GM21619 (cell line): ENCODE results near the gene SLC1A1.
"Not testable (repeated sequence)": the region's sequence is repeated elsewhere in the genome, so short reads cannot be mapped to it uniquely, and the experiment has no call there.

ENCODE experiments used
- ATAC-seq: cut with Tn5 transposase; IDR thresholded peaks from one replicate; pipeline ENCODE4 v1.9.1; 2021; ENCODE audit not compliant: unreplicated experiment

Gene SLC1A1

GRCh38 chr9:4504250-4504649 is 14.0 kb downstream of the SLC1A1 start:
- no peak for ATAC-seq

GRCh38 chr9:4506490-4506889 is 16.2 kb downstream of the SLC1A1 start:
- ATAC-seq, result peak; percentile 34

DNA sequence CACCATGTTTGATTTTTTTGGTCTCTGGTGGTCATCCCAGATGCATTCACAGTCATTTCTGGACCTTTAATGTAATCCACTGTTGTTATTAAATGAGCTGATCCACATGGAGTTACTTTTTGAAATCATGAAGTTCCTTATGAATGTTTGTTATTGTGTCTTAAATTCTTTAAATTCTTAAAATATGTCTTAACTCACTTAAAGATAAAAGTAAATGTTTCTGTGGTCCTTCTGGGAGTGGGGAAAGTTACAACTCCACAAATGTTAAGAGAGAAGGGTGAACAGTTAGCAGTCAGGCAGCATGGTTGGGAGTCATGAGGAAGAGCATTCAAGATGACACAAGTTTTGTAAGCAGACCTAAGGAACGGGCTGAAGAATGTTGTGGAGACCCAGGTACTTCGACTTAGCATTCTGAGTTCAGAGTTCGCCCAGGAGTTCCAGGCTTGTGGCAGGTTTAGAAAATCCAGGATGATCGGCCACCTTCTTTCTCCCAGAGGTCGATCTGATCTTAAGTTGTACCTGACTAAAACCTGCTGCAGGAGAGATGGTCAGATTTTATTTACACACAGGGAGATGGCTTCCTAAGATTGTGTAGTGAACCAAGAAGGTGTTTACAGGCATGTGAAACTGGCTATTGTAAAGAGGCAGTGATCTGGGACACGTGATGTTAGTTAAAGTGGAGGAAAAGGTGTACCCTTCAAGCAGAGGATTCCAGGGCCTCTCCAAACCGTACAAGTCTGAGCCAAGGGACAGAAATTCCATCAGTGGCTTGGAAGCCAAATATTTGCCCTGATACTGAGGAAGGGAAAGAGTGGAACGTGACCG is 17.2 kb downstream of the SLC1A1 start:
- no peak for ATAC-seq

DNA sequence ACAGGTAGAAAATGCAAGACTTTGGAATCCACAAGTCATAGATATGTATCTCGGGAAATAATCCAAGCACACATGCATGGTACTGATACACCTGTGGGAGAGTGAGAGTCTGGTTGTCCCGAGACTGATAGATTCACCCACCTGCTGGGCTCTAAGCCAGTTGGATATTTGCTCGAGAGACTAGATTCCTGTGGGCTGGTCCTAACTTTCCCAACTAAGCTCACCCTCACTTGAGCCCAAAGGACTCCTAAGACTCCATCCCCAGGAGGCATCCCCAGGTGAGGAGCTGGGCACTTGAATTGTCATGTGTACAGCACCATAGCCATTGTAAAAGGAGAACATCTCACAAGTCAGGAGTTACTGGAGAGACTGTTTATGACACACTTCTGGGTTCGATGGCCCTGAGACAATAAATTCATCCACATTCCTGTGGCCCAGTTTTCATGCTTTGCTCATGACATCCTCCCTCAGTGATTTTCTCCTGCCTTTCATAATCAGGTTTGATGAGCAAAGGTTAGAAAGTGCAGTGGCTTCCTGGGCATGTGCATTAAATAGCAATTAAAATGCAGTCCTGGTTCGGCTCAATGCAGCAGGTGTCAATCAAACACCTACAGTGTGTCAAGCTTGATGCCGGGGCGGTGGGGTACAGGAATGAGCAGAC is 18.1 kb downstream of the SLC1A1 start:
- no peak for ATAC-seq

GRCh38 chr9:4508907-4509589 is 18.8 kb downstream of the SLC1A1 start:
- no peak for ATAC-seq

DNA sequence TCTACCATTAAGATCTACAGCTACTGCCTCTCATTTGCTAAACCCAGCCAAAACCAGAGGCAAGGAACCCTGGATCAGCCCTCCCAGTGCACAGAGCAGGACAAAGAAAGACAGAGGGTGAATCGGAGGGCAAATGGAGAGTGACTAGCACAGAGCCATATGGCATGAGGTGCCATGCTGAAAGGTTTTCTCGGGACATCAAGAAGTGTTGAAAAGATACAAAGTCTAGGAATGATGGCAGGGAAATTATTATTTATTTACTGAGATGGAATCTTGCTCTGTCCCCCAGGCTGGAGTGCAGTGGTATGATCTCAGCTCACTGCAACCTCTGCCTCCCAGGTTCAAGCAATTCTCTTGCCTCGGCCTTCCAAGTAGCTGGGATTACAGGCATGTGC is 19.3 kb downstream of the SLC1A1 start:
- no peak for ATAC-seq

DNA sequence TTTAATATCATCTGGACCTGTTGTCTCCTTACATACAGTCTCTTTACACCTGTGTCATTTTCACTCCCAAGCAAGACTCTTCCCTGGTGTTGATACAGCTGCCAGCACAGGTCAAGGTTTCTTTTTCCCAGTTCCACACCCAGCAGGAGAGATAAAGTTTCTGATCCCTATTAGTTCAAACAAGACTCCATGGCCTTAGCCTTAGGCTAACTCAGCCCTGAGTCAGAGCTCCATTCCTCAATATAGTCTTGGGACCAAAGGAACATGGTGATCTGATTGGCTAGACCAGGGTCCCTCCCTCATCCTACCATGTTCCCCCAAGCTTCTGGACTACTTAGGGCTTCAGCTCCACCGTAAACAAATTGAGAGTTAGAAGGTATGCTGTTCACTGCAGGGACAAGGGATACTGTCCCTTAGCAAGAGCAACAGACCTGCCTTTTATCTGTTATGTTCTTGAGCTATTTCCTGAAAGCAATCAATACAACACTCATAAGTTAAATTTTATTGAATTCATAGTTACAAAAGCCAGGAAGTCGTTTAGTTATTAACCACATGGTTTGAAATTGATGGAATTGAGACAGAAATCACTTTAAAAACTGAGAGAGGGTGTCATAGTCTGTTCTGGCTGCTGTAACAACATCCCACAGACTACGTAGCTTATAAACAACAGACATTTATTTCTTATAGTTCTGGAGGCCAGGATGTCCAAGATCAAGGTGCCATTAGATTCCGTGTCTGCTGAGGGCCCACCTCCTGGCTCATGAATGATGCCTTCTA is 20.5 kb downstream of the SLC1A1 start:
- ATAC-seq, result peak; percentile 35

DNA sequence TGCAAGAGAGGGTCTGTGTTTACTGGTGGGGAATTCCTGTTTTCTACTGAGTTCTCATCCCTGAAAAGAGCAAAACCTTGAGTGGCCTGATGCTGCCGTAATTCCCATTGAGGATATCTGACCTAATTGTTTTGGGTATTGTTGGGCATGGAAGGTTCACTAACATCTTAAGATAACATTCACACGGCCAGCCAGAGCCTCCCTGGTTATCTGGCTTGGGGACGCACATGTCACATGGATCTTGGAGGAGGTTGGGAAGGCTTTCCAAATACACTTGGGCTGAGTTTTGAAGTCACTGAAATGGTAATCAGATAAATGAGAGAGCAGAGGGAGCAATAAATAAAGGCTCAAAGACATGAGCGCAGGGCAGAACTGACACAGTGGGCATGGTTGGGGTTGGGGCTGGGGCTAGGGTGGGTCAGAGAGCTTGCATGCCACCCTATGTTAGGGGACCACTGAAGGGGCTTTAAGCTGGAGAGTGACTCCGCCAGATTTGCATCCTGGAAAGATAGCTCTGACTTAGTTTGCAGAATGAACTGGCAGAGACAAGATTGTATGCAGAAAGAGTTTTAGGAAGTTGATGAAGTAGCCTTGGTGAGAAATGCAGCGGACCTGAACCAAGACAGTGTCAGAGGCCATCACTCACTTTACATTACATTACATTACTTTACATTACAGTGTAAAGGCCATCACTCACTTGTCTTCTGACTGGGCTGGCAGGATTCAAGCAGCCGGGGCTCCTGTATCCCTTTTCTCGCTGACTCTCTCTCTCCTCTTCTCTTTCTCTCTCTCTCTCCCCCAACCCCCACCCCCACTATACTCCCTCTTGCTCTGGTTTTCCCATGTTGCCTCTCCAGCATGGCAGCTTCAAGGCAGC is 24.2 kb downstream of the SLC1A1 start:
- ATAC-seq, result no peak

DNA sequence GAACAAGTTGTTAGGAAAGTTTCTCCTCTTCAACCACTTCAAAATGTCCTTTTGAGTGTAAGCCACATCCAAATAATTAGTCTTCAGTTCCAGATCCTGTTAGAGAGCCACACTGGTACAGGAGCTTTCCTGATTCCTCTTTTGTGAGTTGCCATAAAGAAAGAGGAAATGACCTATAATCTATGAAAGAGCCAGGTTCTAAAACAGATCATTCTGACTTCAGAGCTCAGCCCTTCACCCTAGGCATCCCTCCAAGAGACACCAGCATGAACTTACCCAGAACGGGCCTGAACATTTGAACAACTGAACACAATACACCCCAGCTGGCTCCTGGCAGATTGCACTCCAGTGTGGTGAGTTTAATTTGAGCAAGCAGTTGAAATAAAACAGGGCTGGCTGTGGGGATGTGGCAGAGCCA is 25.7 kb downstream of the SLC1A1 start:
- no peak for ATAC-seq

GRCh38 chr9:4517274-4517673 is 27.0 kb downstream of the SLC1A1 start:
- no peak for ATAC-seq

- ATAC-seq, result peak; percentile 38
Observed at GRCh38 chr9:4519604-4520003, 29.3 kb downstream of the SLC1A1 start.

- no peak for ATAC-seq
Observed at GRCh38 chr9:4520055-4520454, 29.8 kb downstream of the SLC1A1 start.

DNA sequence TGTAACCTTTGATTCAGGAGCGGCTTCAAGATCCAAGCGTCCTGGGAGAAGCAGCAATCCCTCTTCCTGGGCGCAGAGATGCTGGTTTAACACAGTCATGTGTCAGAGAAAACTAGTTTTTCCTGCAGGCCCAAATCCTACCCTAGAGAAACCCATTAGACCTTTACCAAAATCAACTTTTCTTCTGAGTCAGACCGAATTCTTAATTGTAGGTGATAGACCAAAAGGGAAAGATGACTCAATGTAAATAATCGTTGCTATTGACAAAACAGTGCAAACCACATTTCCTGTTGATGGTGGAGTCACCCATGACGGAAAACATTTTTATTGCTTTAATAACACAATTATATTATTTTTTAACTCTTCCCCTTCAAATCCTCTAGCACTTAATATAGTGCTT is 40.1 kb downstream of the SLC1A1 start:
- peak; percentile 91 for ATAC-seq

- not testable (repeated sequence) for ATAC-seq
Observed at GRCh38 chr9:4530831-4531230, 40.6 kb downstream of the SLC1A1 start.

GRCh38 chr9:4531355-4531754 is 41.1 kb downstream of the SLC1A1 start:
- not testable (repeated sequence) for ATAC-seq

GRCh38 chr9:4533881-4534280 is 43.6 kb downstream of the SLC1A1 start:
- not testable (repeated sequence) for ATAC-seq

GRCh38 chr9:4536196-4536595 is 45.9 kb downstream of the SLC1A1 start:
- ATAC-seq, result not testable (repeated sequence)

DNA sequence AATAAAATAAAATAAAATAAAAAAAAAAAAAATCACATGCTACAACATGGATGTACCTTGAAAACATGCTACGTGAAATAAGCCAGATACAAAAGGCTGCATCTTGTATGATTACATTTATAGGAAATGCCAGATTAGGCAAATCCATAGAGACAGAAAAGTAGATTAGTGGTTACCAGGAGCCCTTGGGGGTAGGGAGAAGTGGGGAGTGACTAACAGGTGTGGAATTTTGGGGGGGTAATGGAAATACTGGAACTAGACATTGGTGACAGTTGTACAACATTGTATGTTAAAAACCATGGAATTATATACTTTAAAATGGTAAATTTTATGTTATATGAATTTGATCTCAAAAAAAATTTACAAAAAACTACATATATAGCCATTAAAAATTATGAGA is 47.3 kb downstream of the SLC1A1 start:
- ATAC-seq, result no peak

GRCh38 chr9:4538107-4538506 is 47.8 kb downstream of the SLC1A1 start:
- ATAC-seq, result no peak

DNA sequence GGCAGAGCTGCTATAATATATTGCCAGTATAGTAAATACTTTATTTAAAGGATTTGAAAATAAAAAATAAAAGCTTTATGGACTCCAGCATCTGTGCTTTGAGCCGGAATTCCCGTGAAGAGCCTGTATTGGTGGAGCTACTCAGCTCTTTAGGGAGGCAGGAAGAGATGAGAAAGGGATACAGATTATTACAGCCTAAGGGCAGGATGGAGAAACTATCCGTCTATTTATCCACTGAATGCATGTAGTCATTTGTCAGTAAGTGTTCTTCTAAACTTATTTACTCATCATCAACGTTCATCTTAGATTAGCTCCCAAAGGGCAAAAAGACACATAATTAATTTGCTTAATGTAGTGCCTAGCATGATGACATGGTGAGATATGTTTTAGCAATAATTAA is 48.4 kb downstream of the SLC1A1 start:
- ATAC-seq, result no peak
